Sigmoid colon (tissue), 7 donors: ENCODE results near the gene PAX5. TPM values are rescaled to one million over a fixed set of nuclear protein-coding genes. Genes with fewer than 3 reads are reported as not detected.

Source experiments
- DNase-seq: peaks from one replicate; pipeline ENCODE4 v3.0.0-alpha.2; 2019
- H3K27ac ChIP-seq, 4 donors: fragments of 200-600 bp; sonication (generic); one replicate each; pipeline ENCODE4 v1.5.1; 2016 to 2019; ENCODE audit warnings: mild to moderate bottlenecking in 1 of 4
- H3K27me3 ChIP-seq, 3 donors: fragments of 200-600 bp; sonication (generic); one replicate each; pipeline ENCODE4 v1.5.1; 2019; ENCODE audit warnings: mild to moderate bottlenecking in 1 of 3
- H3K36me3 ChIP-seq, 4 donors: fragments of 200-600 bp; sonication (generic); one replicate each; pipeline ENCODE4 v1.5.1; 2016 to 2019
- H3K4me1 ChIP-seq, 4 donors: fragments of 200-600 bp; sonication (generic); one replicate each; pipeline ENCODE4 v1.5.1; 2017 to 2019
- H3K4me3 ChIP-seq, 4 donors: fragments of 200-600 bp; sonication (generic); one replicate each; pipeline ENCODE4 v1.5.1; 2017 to 2019; ENCODE audit warnings: mild to moderate bottlenecking in 2 of 4, moderate library complexity in 1 of 4
- H3K9me3 ChIP-seq, 4 donors: fragments of 200-600 bp in 3 of 4; sonication (generic) in 3 of 4; one replicate each; pipeline versions ENCODE4 v1.5.1 to v1.6.1; 2013 to 2019
- CTCF ChIP-seq, 4 experiments: fragments of 450-650 bp in 3 of 4; fragments of 200-600 bp in 1 of 4; IDR thresholded peaks; one replicate each; pipeline ENCODE4 v1.5.1; 2016 to 2019; ENCODE audit warnings: antibody characterized with exemption in 4 of 4, mild to moderate bottlenecking in 3 of 4, moderate library complexity in 2 of 4
- EP300 ChIP-seq, 4 donors: sonication (generic); formaldehyde crosslinking; IDR thresholded peaks; one replicate each; pipeline ENCODE4 v1.6.1; 2017; ENCODE audit warnings: antibody characterized with exemption in 4 of 4
- POLR2A ChIP-seq, 2 donors: fragments of 450-650 bp; IDR thresholded peaks; one replicate each; pipeline ENCODE4 v1.6.1; 2016; ENCODE audit warnings: antibody characterized with exemption in 2 of 2, mild to moderate bottlenecking in 2 of 2, moderate library complexity in 2 of 2
- POLR2AphosphoS5 ChIP-seq, 4 donors: sonication (generic); formaldehyde crosslinking; IDR thresholded peaks; one replicate each; pipeline ENCODE4 v1.6.1; 2017; ENCODE audit warnings: antibody characterized with exemption in 4 of 4
- WGBS, 2 donors: extraction: QIAGEN DNeasy Blood & Tissue Kit; methylation state at CpG; one replicate each; pipeline ENCODE4 v1.1.7; 2013; 5-methylcytosine and 5-hydroxymethylcytosine counted together
- intact Hi-C: fragments of 100-400 bp; cut with DNase I; formaldehyde crosslinking; loops from one replicate; pipeline ENCODE4 v1.15.1; 2023
- polyA plus RNA-seq, 3 donors: library from polyadenylated mRNA; stranded (reverse); fragments of 200-250 nt; gene quantifications; one replicate each; pipeline ENCODE4 v1.2.3, GENCODE V29; 2013
- total RNA-seq, 4 donors: library from RNA; depleted of rRNA; stranded (reverse); fragments of >200 nt; gene quantifications; one replicate each; pipeline ENCODE4 v1.1.0, GENCODE V29; 2016
- donor health status: healthy with polysubstance abuse.
- donor health status: Bipolar disorder and iron deficiency.
- donor health status: healthy.

PAX5 gene
- total and polyA plus RNA-seq, 7 donors, result under 0.01 to 20.1 (median 0.23) TPM; not detected in 4

GRCh38 chr9:37026113-37026930 lies 7.7 kb downstream of the PAX5 start:
- TF ChIP-seq POLR2AphosphoS5 (IDR thresholded peaks at IDR 0.05) (no peak), POLR2A (IDR thresholded peaks at IDR 0.05) (no peak), CTCF (IDR thresholded peaks at IDR 0.05) (no peak), EP300 (IDR thresholded peaks at IDR 0.05) (no peak)
- Histone ChIP-seq H3K27me3 (peaks cover 71 to 97% (median 82%) of the 10 kb centered on the region in 3 donors), H3K36me3 (no peaks in the 10 kb centered on the region), H3K4me1 (peaks cover 0 to 50% (median 47%) of the 10 kb centered on the region in 4 donors), H3K27ac (no peak overlapping the region), H3K4me3 (peak overlapping the region in 1 of 4 donors; percentile 37), H3K9me3 (no peaks in the 10 kb centered on the region)
- WGBS, 2 donors, result 3 to 13% methylated on average over 62 of the region's 62 CpGs
- DNase-seq, result no peak
- intact Hi-C loops, result no loop called here

GRCh38 chr9:37025823-37026112 lies 8.3 kb downstream of the PAX5 start:
- peaks cover 0 to 50% (median 47%) of the 10 kb centered on the region in 4 donors for H3K4me1 ChIP-seq
- no peak for DNase-seq
- TF ChIP-seq POLR2A (IDR thresholded peaks at IDR 0.05) (no peak), EP300 (IDR thresholded peaks at IDR 0.05) (no peak), CTCF (IDR thresholded peaks at IDR 0.05) (no peak), POLR2AphosphoS5 (IDR thresholded peaks at IDR 0.05) (no peak)
- no peaks in the 10 kb centered on the region for H3K9me3 ChIP-seq
- 2 to 10% methylated on average over 9 of the region's 9 CpGs for WGBS, 2 donors
- H3K4me3 ChIP-seq, result peak overlapping the region in 3 of 4 donors; percentile 7 to 37 (median 21)
- no peak overlapping the region for H3K27ac ChIP-seq
- H3K27me3 ChIP-seq, result peaks cover 66 to 97% (median 77%) of the 10 kb centered on the region in 3 donors
- no peaks in the 10 kb centered on the region for H3K36me3 ChIP-seq
- intact Hi-C loops, result no loop called here

GRCh38 chr9:37025071-37025822 lies 8.8 kb downstream of the PAX5 start:
- 5 to 7% methylated on average over 36 of the region's 36 CpGs for WGBS, 2 donors
- Histone ChIP-seq H3K4me3 (peak overlapping the region in 3 of 4 donors; percentile 7 to 37 (median 21)), H3K4me1 (peaks cover 0 to 46% (median 43%) of the 10 kb centered on the region in 4 donors), H3K9me3 (no peaks in the 10 kb centered on the region), H3K27ac (no peak overlapping the region), H3K27me3 (peaks cover 60 to 97% (median 71%) of the 10 kb centered on the region in 3 donors), H3K36me3 (no peaks in the 10 kb centered on the region)
- DNase-seq, result no peak
- intact Hi-C loops, result no loop called here
- TF ChIP-seq CTCF (IDR thresholded peaks at IDR 0.05), result no peak
- TF ChIP-seq EP300 (IDR thresholded peaks at IDR 0.05), result no peak
- TF ChIP-seq POLR2A (IDR thresholded peaks at IDR 0.05), result no peak
- TF ChIP-seq POLR2AphosphoS5 (IDR thresholded peaks at IDR 0.05), result no peak

GRCh38 chr9:37017546-37017945 lies 16.5 kb downstream of the PAX5 start:
- TF ChIP-seq POLR2AphosphoS5 (IDR thresholded peaks at IDR 0.05) (no peak), CTCF (IDR thresholded peaks at IDR 0.05) (no peak), POLR2A (IDR thresholded peaks at IDR 0.05) (no peak), EP300 (IDR thresholded peaks at IDR 0.05) (no peak)
- intact Hi-C loops, result no loop called here
- Histone ChIP-seq H3K27ac (no peak overlapping the region), H3K9me3 (no peaks in the 10 kb centered on the region), H3K4me1 (no peaks in the 10 kb centered on the region), H3K4me3 (no peak overlapping the region), H3K36me3 (no peaks in the 10 kb centered on the region), H3K27me3 (peaks cover 0 to 57% (median 10%) of the 10 kb centered on the region in 3 donors)
- DNase-seq, result no peak
- 87 to 88% methylated on average over 8 of the region's 8 CpGs for WGBS, 2 donors
